ENCODE measurements around the gene LAMC3.

GRCh38 chr9:131019388-131020239 is 10.6 kb downstream of the LAMC3 start:
- TF ChIP-seq, protein P1, sequence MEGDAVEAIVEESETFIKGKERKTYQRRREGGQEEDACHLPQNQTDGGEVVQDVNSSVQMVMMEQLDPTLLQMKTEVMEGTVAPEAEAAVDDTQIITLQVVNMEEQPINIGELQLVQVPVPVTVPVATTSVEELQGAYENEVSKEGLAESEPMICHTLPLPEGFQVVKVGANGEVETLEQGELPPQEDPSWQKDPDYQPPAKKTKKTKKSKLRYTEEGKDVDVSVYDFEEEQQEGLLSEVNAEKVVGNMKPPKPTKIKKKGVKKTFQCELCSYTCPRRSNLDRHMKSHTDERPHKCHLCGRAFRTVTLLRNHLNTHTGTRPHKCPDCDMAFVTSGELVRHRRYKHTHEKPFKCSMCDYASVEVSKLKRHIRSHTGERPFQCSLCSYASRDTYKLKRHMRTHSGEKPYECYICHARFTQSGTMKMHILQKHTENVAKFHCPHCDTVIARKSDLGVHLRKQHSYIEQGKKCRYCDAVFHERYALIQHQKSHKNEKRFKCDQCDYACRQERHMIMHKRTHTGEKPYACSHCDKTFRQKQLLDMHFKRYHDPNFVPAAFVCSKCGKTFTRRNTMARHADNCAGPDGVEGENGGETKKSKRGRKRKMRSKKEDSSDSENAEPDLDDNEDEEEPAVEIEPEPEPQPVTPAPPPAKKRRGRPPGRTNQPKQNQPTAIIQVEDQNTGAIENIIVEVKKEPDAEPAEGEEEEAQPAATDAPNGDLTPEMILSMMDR (IDR thresholded peaks at IDR 0.05), result no peak
- TF ChIP-seq IRF3 (IDR thresholded peaks at IDR 0.05; ENCODE audit: low read depth, low read length), result no peak
- no peak for TF ChIP-seq NRF1 (IDR thresholded peaks at IDR 0.05; ENCODE audit: low read depth, low read length)
- TF ChIP-seq, protein P2, sequence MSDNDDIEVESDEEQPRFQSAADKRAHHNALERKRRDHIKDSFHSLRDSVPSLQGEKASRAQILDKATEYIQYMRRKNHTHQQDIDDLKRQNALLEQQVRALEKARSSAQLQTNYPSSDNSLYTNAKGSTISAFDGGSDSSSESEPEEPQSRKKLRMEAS (IDR thresholded peaks at IDR 0.05; ENCODE audit: low read depth), result no peak

Measured in SK-N-SH (cell line).